GM12891 (cell line): ENCODE measurements around the gene RAE1.

Experiments used
- DNase-seq: peaks from one replicate; pipeline ENCODE4 v3.0.0; 2011; ENCODE audit warnings: low spot score; ENCODE audit not compliant: insufficient read length
- FAIRE-seq: peaks from 2 replicates; lab custom pipeline; 2011; peaks lifted over from hg19 to GRCh38; lab: Jason Lieb, UNC
- PAX5 ChIP-seq: IDR thresholded peaks from 2 replicates; pipeline ENCODE4 v1.6.1; 2011; ENCODE audit warnings: low read length, moderate library complexity, mild to moderate bottlenecking; ENCODE audit not compliant: insufficient read depth, severe bottlenecking
- POLR2A ChIP-seq: IDR thresholded peaks from 2 replicates; pipeline ENCODE4 v1.6.1; 2011; ENCODE audit warnings: low read depth, low read length, control low read depth
- POLR2AphosphoS5 ChIP-seq: IDR thresholded peaks from 2 replicates; pipeline ENCODE4 v1.6.1; 2011; ENCODE audit warnings: low read depth, low read length, control low read depth
- POU2F2 ChIP-seq: IDR thresholded peaks from 2 replicates; pipeline ENCODE4 v1.6.1; 2011; ENCODE audit warnings: low read depth, mild to moderate bottlenecking, control low read depth, low read length, moderate library complexity
- SPI1 ChIP-seq: IDR thresholded peaks from 2 replicates; pipeline ENCODE4 v1.6.1; 2011; ENCODE audit warnings: low read depth, low read length, control low read depth
- TAF1 ChIP-seq: IDR thresholded peaks from 2 replicates; pipeline ENCODE4 v1.6.1; 2011; ENCODE audit warnings: low read depth, low read length, control low read depth

The RAE1 gene

DNA sequence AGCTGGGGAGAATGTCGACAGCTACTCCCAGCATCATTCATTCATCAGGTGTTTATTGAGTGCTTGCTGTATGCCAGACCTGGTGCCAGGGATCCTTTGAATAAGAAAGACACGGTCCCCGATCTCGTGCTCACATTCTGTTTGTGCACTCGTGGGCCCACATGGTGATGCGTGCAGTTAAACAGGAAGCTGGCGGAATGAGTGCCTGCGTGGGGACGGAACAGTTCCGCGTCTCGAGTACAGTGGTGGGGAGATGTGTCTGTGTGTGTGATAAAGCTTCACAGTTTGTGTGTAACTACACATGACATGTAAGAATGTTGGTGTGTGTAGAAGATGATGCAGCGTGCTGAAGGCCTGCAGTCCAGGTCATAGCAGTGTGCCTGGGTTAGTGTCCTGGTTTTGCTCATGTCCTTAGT is 46.6 kb downstream of the RAE1 start:
- TF ChIP-seq SPI1: peak; percentile 16; the same call in 1 of the 2 replicates
- TF ChIP-seq POU2F2: no peak
- TF ChIP-seq POLR2AphosphoS5: peak; percentile 64; the same call in 1 of the 2 replicates
- TF ChIP-seq POLR2A: peak; percentile 10; the same call in 1 of the 2 replicates
- FAIRE-seq (no peak), DNase-seq (no peak)

DNA sequence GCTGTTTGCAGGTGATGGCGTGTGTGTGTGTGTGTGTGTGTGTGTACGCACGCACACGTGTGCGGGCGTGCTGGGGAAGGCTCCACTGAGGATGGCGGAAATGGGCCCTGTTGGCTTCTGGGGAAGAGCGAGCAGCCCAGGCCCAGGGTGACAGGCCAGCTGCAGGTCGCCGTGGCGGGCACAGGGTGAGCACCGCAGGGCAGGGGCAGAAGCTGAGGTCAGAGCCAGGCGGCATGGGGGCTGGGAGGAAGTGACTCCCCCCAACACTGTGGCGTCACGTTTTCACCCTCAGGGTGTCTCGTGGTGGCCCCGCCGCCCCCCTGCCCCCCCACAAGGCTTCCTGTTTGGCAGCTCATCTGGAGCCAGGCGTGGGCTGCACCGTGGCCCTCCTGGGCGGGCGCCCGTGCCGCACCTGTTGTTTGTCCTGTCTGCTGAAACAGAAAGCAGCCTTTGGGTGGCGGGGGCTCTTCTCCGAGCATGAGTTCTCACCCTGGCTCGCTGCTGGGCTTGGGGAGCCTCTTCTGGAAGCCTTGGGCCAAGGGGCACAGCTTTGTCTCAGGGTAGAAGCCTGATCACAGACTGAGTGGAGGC is 47.3 kb downstream of the RAE1 start:
- TF ChIP-seq POLR2AphosphoS5 (peak; percentile 40; the same call in 1 of the 2 replicates), POLR2A (no peak; the same call in 1 of the 2 replicates), PAX5 (peak; percentile 45), POU2F2 (peak; percentile 74), SPI1 (peak; percentile 76), TAF1 (no peak)
- FAIRE-seq (peak; percentile 99), DNase-seq (peak; percentile 84)

DNA sequence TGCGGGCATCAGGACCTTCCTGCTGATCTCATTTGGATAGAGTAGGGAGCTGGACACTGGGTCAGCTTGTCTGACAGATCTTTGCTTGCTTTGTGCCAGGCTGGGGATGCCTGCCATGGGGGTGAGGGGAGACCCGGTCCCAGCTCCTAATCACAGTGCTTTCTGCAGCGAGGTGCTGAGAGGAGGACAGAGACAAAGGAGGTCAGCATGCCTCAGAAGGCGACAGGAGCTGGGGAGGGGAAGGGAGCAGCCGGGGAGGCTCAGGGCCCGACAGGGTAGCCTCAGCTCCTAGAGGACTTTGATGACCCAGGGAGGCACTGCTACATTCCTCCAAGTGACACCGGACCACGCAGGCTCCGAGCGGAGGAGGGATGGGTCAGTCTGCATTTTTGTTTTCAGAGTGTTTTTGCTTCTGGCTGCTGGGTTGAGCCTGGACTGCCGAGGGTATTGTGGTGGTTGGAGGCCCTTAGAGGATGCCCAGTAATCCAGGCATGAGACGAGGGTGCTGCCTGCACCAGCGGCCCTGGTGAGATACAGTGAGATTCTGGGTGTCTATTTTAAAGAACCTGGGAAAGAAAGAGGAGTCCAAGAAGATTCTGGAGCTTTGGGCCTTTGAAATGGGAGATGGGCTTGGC is 48.0 kb downstream of the RAE1 start:
- TF ChIP-seq POLR2A (no peak), TAF1 (no peak), SPI1 (no peak), POU2F2 (no peak), POLR2AphosphoS5 (no peak), PAX5 (no peak)
- FAIRE-seq (no peak), DNase-seq (no peak)

DNA sequence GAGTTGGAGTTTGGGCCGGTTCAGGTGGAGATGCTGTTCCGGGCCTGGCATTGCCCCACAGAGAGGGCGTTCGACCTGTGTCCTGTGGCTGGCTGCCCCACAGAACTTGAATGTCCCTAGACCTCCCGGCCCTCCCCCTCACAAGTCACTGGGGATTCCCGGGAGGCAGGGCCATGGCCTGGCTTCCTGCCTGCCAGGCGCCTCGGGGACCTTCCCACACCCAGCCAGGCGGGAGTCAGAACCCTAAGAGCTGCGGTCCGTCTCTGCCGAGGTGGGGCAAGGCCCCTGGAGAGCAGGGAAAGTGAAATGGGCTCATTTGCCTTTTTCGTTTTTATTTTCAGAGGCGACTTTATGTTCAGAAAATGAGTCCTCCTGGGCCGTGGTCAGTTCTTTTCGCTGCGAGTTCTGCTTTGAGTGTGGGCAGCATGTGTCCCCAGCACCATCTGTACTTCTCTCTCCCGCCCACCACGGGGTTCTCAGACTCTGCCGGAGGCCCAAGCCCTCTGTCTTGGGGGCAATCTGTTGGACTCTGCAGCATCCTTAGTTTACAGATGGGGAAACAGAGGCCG is 48.6 kb downstream of the RAE1 start:
- TF ChIP-seq SPI1 (no peak), POLR2A (peak; percentile 14), TAF1 (peak; percentile 41; the same call in 1 of the 2 replicates), POLR2AphosphoS5 (peak; percentile 18; the same call in 1 of the 2 replicates), PAX5 (no peak), POU2F2 (peak; percentile 34; the same call in 1 of the 2 replicates)
- FAIRE-seq (no peak), DNase-seq (no peak)

GRCh38 chr20:57400231-57400701 is 49.2 kb downstream of the RAE1 start:
- no peak for DNase-seq
- no peak for TF ChIP-seq TAF1
- TF ChIP-seq POLR2AphosphoS5: peak; percentile 11; the same call in 1 of the 2 replicates
- FAIRE-seq: peak; percentile 82

- FAIRE-seq (peak; percentile 28), DNase-seq (no peak)
- TF ChIP-seq TAF1 (no peak), POLR2A (no peak), POLR2AphosphoS5 (peak; percentile 24; the same call in 1 of the 2 replicates)
Measured at GRCh38 chr20:57400821-57401564, 49.9 kb downstream of the RAE1 start.

- TF ChIP-seq POLR2A (no peak), PAX5 (no peak), TAF1 (no peak), SPI1 (no peak), POLR2AphosphoS5 (no peak), POU2F2 (no peak)
- FAIRE-seq (no peak), DNase-seq (no peak)
Measured at GRCh38 chr20:57401565-57401918, 50.5 kb downstream of the RAE1 start.

GRCh38 chr20:57402206-57403125 is 51.4 kb downstream of the RAE1 start:
- DNase-seq (no peak), FAIRE-seq (no peak)
- TF ChIP-seq TAF1 (no peak), POLR2AphosphoS5 (peak; percentile 59; the same call in 1 of the 2 replicates), POLR2A (no peak)

GRCh38 chr20:57403216-57403615 is 52.2 kb downstream of the RAE1 start:
- TF ChIP-seq POU2F2 (no peak), POLR2A (no peak), PAX5 (no peak), SPI1 (no peak), TAF1 (no peak), POLR2AphosphoS5 (no peak)
- DNase-seq (no peak), FAIRE-seq (no peak)
